GM08714 (cell line): Measurements from ENCODE around the gene CASP5.

ENCODE experiments used
- H3K4me3 ChIP-seq: fragments of 200-500 bp; sonication (Bioruptor generic); 2 replicates; pipeline ENCODE4 v1.5.1; 2014; ENCODE audit warnings: mild to moderate bottlenecking, low read length, inconsistent platforms
- ZNF274 ChIP-seq: IDR thresholded peaks from 2 replicates; pipeline ENCODE4 v1.6.1; 2012; ENCODE audit warnings: mild to moderate bottlenecking, low read depth, low read length

Gene CASP5

DNA sequence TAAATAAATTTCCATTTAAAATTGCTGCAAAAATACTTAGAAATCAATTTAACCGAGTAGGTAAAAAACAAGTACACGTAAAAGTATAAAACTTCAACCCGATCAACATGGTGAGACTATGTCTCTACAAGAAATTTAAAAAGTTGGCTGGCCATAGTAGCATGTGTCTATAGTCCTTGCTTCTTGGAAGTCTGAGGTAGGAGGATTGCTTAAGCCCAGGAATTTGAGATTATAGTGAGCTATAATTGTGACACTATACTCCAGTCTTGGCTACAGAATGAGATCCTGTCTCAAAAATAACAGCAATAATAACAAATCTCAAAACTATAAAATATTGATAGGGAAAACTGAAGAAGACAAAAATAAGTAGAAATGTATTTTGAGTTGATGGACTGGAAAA lies 65.7 kb downstream of the CASP5 start:
- H3K4me3 ChIP-seq: no peak overlapping the region
- TF ChIP-seq ZNF274: no peak

DNA sequence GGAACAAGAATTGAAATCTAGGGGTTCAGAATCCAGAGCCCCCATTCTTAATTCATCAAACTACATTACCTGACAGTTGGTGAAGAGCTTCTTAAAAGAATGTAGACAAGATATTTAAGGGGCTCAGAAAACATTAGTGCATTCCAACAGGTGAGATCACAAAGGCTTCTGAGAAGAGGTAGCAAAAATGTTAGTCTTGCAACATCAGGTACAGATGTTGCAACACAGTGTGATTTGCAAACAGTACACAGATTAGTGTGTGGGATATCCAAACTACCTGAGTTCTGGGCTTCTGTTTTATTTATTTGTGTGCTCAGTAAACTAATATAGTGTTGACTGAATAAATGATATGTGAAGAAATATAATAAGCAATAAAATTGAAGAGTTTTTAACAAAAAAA lies 66.4 kb downstream of the CASP5 start:
- TF ChIP-seq ZNF274: no peak
- H3K4me3 ChIP-seq: no peak overlapping the region

DNA sequence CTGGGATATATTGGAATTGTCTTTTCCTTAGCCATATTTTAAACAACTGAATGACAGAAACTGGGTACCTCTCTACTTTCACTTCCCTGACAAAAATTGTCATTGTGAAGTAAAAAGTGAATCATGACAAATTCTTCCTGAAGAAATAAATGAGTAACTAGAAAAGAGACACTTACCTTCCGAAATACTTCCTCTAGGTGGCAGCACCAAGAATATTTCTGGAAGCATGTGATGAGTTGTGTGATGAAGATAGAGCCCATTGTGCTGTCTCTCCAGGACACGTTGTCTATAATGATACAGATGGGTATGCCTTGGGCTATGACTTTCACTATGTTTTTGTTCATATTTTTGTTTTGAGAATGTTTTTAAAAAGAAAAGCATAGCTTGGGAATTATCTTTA lies 76.1 kb downstream of the CASP5 start:
- no peak overlapping the region for H3K4me3 ChIP-seq
- no peak for TF ChIP-seq ZNF274
